ENCODE measurements around the gene RDH13. TPM values are rescaled to one million over a fixed set of nuclear protein-coding genes. Genes with fewer than 3 reads are reported as not detected.
"Not testable (repeated sequence)": the region's sequence is repeated elsewhere in the genome, so short reads cannot be mapped to it uniquely, and the experiment has no call there.

Gene RDH13
- polyA plus RNA-seq, 3 donors, result 16.9 to 21.0 (median 17.0) TPM

- not testable (repeated sequence) for DNase-seq (ENCODE audit: low read depth in 3 of 3, low spot score in 2 of 3)
Observed at GRCh38 chr19:55020351-55020750, 42.6 kb downstream of the RDH13 start.

DNA sequence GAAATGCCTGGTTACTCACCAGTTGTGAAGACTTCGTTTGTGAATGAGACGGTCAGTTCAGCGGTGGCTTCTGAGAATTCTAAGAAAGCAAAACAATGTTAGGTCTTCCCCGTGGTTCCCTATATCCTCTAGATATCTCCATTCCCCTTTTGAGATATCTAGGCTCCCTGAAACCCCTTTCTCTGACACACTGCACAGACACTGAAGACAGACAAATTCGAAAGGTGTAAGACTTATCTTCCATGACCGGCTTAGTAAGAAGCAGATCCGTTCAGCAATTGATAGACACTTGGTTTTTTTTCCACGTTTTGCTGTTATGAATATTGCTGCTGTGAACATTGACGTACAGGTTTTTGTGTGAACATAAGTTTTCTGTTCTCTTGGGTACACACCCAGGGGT is 44.3 kb downstream of the RDH13 start:
- DNase-seq (ENCODE audit: low read depth in 3 of 3, low spot score in 2 of 3), result no peak

DNA sequence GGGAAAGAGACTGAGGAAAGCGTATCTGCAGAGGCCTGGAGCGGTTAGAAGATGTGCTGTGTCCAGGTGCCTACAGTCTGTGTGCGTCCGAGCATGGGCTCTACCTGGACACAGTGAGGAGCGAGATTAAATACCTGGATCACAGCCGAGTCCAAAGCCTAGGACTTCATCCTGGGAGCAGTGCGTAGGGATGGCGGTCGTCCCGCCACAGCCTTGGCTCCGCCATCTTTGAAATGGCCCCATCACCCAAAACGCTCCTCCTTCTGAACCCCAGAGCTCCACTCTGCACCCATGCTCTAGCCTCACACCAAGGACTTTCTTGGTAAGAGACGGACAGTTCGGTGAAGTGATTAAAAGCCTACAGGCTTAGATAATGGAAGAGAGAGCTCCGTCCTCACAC is 44.7 kb downstream of the RDH13 start:
- no peak for DNase-seq (ENCODE audit: low read depth in 3 of 3, low spot score in 2 of 3)

- no peak for DNase-seq (ENCODE audit: low read depth in 3 of 3, low spot score in 2 of 3)
Observed at GRCh38 chr19:55016017-55016416, 46.9 kb downstream of the RDH13 start.

GRCh38 chr19:55015126-55015525 is 47.8 kb downstream of the RDH13 start:
- no peak for DNase-seq (ENCODE audit: low read depth in 3 of 3, low spot score in 2 of 3)

DNA sequence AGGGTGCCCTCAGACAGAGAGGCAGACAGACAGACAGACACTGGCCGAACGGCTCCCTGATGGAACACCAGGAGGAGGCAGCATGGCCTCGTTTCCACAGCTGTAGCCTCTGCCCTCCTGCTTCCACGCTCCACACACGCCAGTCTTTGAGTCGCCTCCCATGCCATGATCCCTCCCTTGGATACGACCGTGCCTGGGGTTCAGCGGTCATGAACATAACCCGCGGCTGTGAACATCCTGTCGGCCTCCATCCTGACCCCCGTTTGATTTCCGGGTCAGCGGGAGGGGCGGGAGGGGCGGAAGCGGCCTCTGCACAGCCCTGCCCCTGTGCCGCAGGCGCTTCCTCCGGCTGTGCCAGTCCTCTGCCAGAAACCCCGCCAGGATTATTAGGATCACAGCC is 48.2 kb downstream of the RDH13 start:
- no peak for DNase-seq (ENCODE audit: low read depth in 3 of 3, low spot score in 2 of 3)

DNA sequence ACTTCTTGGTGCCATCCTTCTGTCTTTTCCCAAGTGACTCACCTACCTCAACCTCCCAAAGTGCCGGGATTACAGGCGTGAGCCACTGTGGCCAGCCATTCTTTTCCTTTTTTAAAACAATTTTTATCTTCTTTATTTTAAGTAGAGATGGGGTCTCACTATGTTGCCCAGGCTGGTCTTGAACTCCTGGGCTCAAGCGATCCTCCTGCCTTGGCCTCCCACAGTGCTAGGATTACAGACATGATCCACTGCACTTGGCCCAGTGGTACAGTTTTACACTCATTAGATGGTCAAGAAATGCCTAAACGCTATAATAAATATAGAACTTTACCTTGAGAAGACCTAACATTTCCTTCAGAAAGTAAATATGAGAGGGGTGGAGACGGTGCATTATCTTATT is 49.4 kb downstream of the RDH13 start:
- no peak for DNase-seq (ENCODE audit: low read depth in 3 of 3, low spot score in 2 of 3)

DNA sequence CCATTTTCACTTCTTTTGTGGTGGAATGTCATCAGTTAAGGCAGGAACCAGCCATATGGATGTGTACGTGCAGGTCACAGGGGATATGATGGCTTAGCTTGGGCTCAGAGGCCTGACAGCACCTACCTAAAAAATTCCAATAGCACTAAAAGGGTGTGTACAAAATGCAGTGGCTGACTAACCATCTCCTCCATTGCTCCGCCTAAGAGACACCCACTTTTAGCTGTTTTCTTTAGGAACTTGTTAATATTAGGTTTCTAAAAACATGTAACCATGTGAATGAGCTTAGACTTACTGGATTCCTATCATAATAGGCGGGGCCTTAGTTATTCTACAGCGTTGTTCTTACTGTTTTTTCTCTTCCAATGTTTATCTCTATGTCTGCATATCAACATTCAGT is 50.6 kb downstream of the RDH13 start:
- DNase-seq (ENCODE audit: low read depth in 3 of 3, low spot score in 2 of 3), result no peak

GRCh38 chr19:55010561-55010960 is 52.4 kb downstream of the RDH13 start:
- not testable (repeated sequence) for DNase-seq (ENCODE audit: low read depth in 3 of 3, low spot score in 2 of 3)

DNA sequence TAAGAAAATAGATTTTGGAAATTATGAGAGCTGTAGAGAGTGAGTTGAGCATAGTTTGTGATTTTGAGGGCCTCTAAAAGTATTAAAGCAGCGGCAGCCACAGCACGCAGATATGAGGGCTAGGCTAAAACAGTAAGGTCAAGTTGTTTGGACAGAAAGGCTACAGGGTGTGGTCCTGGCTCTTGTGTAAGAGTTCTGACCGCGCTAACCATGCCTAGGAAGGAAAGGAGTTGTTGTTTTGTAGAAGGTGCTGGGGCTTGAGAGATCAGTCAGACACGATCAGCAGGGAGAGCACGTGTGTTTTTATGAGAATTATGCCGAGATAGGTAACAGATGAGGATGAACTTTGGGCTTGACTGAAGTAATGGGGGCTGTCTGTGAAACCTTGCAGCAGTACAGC is 54.2 kb downstream of the RDH13 start:
- not testable (repeated sequence) for DNase-seq (ENCODE audit: low read depth in 3 of 3, low spot score in 2 of 3)

DNA sequence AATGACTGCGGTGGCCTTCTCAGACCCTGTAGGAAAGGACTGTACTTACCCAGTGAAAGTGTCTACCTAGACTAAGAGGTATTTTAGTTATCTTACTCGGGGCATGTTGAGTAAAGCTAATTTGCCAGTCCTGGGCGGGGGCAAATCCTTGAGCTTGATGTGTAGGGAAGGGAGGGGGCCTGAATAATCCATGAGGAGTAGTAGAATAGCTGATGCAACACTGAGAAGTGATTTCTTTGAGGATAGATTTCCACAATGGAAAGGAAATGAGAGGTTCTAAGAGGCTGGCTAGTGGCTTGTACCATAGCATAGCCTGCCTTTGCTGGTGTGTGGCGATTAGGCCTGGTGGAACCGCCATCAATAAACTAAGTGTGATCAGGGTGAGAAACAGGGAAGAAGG is 54.8 kb downstream of the RDH13 start:
- DNase-seq (ENCODE audit: low read depth in 3 of 3, low spot score in 2 of 3), result not testable (repeated sequence)

GRCh38 chr19:55007537-55007936 is 55.4 kb downstream of the RDH13 start:
- DNase-seq (ENCODE audit: low read depth in 3 of 3, low spot score in 2 of 3), result not testable (repeated sequence)

DNA sequence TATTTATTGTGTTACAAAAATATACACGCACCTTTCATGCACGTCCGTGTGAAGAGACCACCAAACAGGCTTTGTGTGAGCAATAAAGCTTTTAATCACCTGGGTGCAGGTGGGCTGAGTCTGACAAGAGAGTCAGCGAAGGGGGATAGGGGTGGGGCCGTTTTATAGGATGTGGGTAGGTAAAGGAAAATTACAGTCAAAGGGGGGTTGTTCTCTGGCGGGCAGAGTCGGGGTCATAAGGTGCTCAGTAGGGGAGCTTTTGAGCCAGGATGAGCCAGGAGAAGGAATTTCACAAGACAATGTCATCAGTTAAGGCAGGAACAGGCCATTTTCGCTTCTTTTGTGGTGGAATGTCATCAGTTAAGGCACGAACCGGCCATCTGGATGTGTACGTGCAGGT is 56.2 kb downstream of the RDH13 start:
- DNase-seq (ENCODE audit: low read depth in 3 of 3, low spot score in 2 of 3), result not testable (repeated sequence)

DNA sequence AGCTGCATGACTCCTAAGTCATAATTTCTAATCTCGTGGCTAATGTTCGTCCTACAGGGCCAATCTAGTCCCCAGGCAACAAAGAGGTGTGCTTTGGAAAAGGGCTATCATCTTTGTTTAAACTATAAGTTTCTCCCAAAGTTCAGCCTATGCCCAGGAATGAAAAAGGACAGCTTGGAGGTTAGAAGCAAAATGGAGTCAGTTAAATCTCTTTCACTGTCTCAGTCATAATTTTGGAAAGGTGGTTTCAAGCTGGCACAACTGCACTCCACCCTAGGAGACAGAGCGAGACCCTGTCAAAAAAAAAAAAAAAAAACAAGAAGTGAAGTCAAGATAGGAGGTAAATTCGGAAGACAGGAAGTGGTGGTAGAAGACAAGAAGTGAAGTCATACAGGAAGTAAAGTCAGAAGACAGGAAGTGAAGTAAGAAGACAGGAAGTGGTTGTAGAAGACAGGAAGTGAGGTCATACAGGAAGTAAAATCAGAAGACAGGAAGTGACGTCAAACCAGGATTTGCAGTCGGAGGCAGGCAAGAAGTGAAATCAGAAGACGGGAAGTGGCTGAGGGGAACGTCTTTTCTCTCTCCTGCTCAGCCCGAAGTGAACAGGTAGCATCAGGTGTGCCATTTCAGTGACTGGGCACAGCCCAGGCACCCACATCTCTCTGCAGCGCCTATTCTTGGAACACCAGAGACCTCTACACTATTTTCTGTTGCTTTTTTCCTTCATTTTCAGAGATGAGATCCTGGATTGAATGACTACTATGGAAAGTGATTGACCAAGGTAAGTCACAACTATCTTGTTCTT is 57.1 kb downstream of the RDH13 start:
- peak in 2 of 3 donors; percentile 4 to 27 for DNase-seq (ENCODE audit: low read depth in 3 of 3, low spot score in 2 of 3)

GRCh38 chr19:55000761-55001160 is 62.2 kb downstream of the RDH13 start:
- no peak for DNase-seq (ENCODE audit: low read depth in 3 of 3, low spot score in 2 of 3)

DNA sequence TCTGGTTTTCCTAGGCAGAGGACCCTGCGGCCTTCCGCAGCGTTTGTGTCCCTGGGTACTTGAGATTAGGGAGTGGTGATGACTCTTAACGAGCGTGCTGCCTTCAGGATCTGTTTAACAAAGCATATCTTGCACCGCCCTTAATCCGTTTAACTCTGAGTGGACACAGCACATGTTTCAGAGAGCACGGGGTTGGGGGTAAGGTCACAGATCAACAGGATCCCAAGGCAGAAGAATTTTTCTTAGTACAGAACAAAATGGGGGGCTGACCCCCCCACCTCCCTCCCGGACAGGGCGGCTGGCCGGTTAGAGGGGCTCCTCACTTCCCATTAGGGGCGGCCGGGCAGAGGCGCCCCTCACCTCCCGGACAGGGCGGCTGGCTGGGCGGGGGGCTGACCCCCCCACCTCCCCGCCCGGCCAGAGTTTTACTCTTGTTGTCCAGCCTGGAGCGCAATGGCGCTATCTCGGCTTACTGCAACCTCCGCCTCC is 64.2 kb downstream of the RDH13 start:
- DNase-seq (ENCODE audit: low read depth in 3 of 3, low spot score in 2 of 3), result not testable (repeated sequence)

DNA sequence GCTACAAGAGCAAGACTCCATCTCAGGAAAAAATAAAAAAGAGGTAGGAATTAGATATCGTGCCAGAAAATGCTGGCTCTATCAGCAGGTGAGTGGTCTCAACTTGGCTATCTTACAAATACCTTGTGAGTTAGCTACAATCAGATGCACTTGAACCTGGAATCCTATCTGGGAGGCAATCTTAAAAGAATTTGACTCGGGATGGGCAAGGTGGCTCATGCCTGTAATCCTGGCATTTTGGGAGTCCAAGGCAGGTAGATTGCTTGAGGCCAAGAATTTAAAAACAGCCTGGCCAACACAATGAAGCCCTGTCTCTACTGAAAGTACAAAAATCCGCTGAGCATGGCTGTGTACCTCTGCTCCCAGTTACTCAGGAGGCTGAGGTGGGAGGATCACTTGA is 67.4 kb downstream of the RDH13 start:
- no peak for DNase-seq (ENCODE audit: low read depth in 3 of 3, low spot score in 2 of 3)

Other genes starting within 250 kb of the RDH13 start
- not detected for gene KIR3DL1, start 246.7 kb downstream of the RDH13 start, polyA plus RNA-seq (ENCODE audit: insufficient read length in 3 of 3)
- under 1 TPM in 1 of 3 donors, not detected in 2; 0.10 TPM for gene KIR2DS4, start 230.5 kb downstream of the RDH13 start, polyA plus RNA-seq (ENCODE audit: insufficient read length in 3 of 3)
- not detected for gene KIR3DL2, start 212.7 kb downstream of the RDH13 start, polyA plus RNA-seq (ENCODE audit: insufficient read length in 3 of 3)
- under 1 TPM; 0.08 to 0.37 (median 0.24) TPM for gene FCAR, start 188.9 kb downstream of the RDH13 start, polyA plus RNA-seq (ENCODE audit: insufficient read length in 3 of 3)
- under 1 TPM; 0.19 to 0.21 (median 0.19) TPM for gene NCR1, start 157.0 kb downstream of the RDH13 start, polyA plus RNA-seq (ENCODE audit: insufficient read length in 3 of 3)
- gene NLRP7, start 115.6 kb downstream of the RDH13 start, polyA plus RNA-seq (ENCODE audit: insufficient read length in 3 of 3), result under 1 TPM in 1 of 3 donors, not detected in 2; 0.08 TPM
- 10 to 100 TPM in 2 of 3 donors, 1 to 10 TPM in 1; 6.9 to 25.8 (median 20.5) TPM for gene NLRP2, start 96.8 kb downstream of the RDH13 start, polyA plus RNA-seq (ENCODE audit: insufficient read length in 3 of 3)
- 1 to 10 TPM in 1 of 3 donors, under 1 TPM in 2; 0.31 to 1.1 (median 0.39) TPM for gene GP6, start 24.9 kb downstream of the RDH13 start, polyA plus RNA-seq (ENCODE audit: insufficient read length in 3 of 3)
- 10 to 100 TPM; 40.0 to 48.6 (median 47.5) TPM for gene EPS8L1, start 12.7 kb upstream of the RDH13 start, polyA plus RNA-seq (ENCODE audit: insufficient read length in 3 of 3)
- gene PPP1R12C, start 54.5 kb upstream of the RDH13 start, polyA plus RNA-seq (ENCODE audit: insufficient read length in 3 of 3), result 10 to 100 TPM; 60.0 to 64.3 (median 64.1) TPM
- gene TNNT1, start 86.1 kb upstream of the RDH13 start, polyA plus RNA-seq (ENCODE audit: insufficient read length in 3 of 3), result 1 to 10 TPM; 2.1 to 7.7 (median 3.9) TPM
- gene TNNI3, start 94.6 kb upstream of the RDH13 start, polyA plus RNA-seq (ENCODE audit: insufficient read length in 3 of 3), result 1 to 10 TPM; 2.9 to 4.9 (median 4.8) TPM
- 1 to 10 TPM; 5.4 to 7.9 (median 6.9) TPM for gene DNAAF3, start 103.5 kb upstream of the RDH13 start, polyA plus RNA-seq (ENCODE audit: insufficient read length in 3 of 3)
- gene SYT5, start 117.1 kb upstream of the RDH13 start, polyA plus RNA-seq (ENCODE audit: insufficient read length in 3 of 3), result under 1 TPM; 0.18 to 0.60 (median 0.41) TPM
- under 1 TPM; 0.04 to 0.07 (median 0.07) TPM for gene PTPRH, start 146.4 kb upstream of the RDH13 start, polyA plus RNA-seq (ENCODE audit: insufficient read length in 3 of 3)
- 1 to 10 TPM; 1.7 to 2.4 (median 2.2) TPM for gene TMEM86B, start 165.6 kb upstream of the RDH13 start, polyA plus RNA-seq (ENCODE audit: insufficient read length in 3 of 3)
- 10 to 100 TPM; 37.4 to 49.3 (median 39.1) TPM for gene PPP6R1, start 195.9 kb upstream of the RDH13 start, polyA plus RNA-seq (ENCODE audit: insufficient read length in 3 of 3)
- 10 to 100 TPM; 23.1 to 29.3 (median 25.7) TPM for gene HSPBP1, start 217.0 kb upstream of the RDH13 start, polyA plus RNA-seq (ENCODE audit: insufficient read length in 3 of 3)
- gene BRSK1, start 220.8 kb upstream of the RDH13 start, polyA plus RNA-seq (ENCODE audit: insufficient read length in 3 of 3), result 10 to 100 TPM; 11.5 to 13.1 (median 11.8) TPM

All from right renal cortex interstitium (tissue), 3 donors.